Endothelial cell of hepatic sinusoid (primary cell): ENCODE measurements around the gene TRIM62.

ENCODE experiments used
- in situ Hi-C: cut with HindIII; loops from 2 replicates; pipeline ENCODE4 v1.10.0; 2017; ENCODE audit warnings: low sequenced_read_pairs

TRIM62 gene

GRCh38 chr1:33163621-33164519 lies 18.0 kb downstream of the TRIM62 start:
- in situ Hi-C loops: no loop called here

GRCh38 chr1:33162141-33162540 lies 19.7 kb downstream of the TRIM62 start:
- in situ Hi-C loops: no loop called here

GRCh38 chr1:33161061-33161681 lies 20.7 kb downstream of the TRIM62 start:
- in situ Hi-C loops: no loop called here

GRCh38 chr1:33159577-33159976 lies 22.3 kb downstream of the TRIM62 start:
- in situ Hi-C loops: no loop called here

- in situ Hi-C loops: no loop called here
These were observed 23.5 kb downstream of the TRIM62 start for GRCh38 chr1:33158366-33158765.

- in situ Hi-C loops: no loop called here
These were observed 24.7 kb downstream of the TRIM62 start for GRCh38 chr1:33157131-33157530.

GRCh38 chr1:33155877-33156538 lies 25.8 kb downstream of the TRIM62 start:
- in situ Hi-C loops: no loop called here

GRCh38 chr1:33153650-33154049 lies 28.2 kb downstream of the TRIM62 start:
- in situ Hi-C loops: no loop called here

GRCh38 chr1:33152685-33153432 lies 29.0 kb downstream of the TRIM62 start:
- in situ Hi-C loops: no loop called here

GRCh38 chr1:33151116-33151515 lies 30.7 kb downstream of the TRIM62 start:
- in situ Hi-C loops: no loop called here

- in situ Hi-C loops: no loop called here
These were observed 31.3 kb downstream of the TRIM62 start for GRCh38 chr1:33150522-33150921.

GRCh38 chr1:33149453-33150190 lies 32.2 kb downstream of the TRIM62 start:
- in situ Hi-C loops: no loop called here

GRCh38 chr1:33148615-33149014 lies 33.2 kb downstream of the TRIM62 start:
- in situ Hi-C loops: no loop called here

GRCh38 chr1:33147997-33148314 lies 33.9 kb downstream of the TRIM62 start:
- in situ Hi-C loops: no loop called here

- in situ Hi-C loops: no loop called here
These were observed 34.4 kb downstream of the TRIM62 start for GRCh38 chr1:33147275-33147996.

GRCh38 chr1:33146003-33146402 lies 35.8 kb downstream of the TRIM62 start:
- in situ Hi-C loops: no loop called here

- in situ Hi-C loops: loop anchor here (5.0 kb wide), 2 partner anchors 34 to 314 kb away; no protein-coding TSS in a partner anchor
These were observed 38.1 kb downstream of the TRIM62 start for GRCh38 chr1:33143698-33144097.

GRCh38 chr1:33143176-33143575 lies 38.7 kb downstream of the TRIM62 start:
- in situ Hi-C loops: loop anchor here (5.0 kb wide), 2 partner anchors 34 to 314 kb away; no protein-coding TSS in a partner anchor

- in situ Hi-C loops: loop anchor here (5.0 kb wide), 2 partner anchors 35 to 315 kb away; no protein-coding TSS in a partner anchor
These were observed 39.3 kb downstream of the TRIM62 start for GRCh38 chr1:33142483-33143064.
